Measurements from ENCODE around the gene IQCF6.

DNA sequence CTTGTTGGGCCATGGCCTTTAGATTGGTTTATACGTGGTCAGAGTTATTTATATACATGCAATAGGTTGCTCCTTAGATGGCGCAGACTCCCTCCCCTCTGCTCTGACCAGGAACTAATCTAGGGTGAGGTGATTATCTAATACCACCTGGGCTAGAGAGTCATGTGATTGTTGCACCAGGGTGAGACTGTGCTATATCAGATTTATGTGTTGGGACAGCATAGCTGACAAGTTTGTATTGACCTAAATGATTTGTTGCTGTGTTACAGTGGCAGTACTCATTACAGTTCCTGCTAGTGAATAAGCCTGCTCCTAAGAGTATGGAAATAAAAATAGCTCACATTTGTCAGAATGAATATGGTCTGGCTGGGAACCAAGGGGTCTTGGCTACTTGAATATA is 7.2 kb upstream of the IQCF6 start:
- TF ChIP-seq, protein P1, sequence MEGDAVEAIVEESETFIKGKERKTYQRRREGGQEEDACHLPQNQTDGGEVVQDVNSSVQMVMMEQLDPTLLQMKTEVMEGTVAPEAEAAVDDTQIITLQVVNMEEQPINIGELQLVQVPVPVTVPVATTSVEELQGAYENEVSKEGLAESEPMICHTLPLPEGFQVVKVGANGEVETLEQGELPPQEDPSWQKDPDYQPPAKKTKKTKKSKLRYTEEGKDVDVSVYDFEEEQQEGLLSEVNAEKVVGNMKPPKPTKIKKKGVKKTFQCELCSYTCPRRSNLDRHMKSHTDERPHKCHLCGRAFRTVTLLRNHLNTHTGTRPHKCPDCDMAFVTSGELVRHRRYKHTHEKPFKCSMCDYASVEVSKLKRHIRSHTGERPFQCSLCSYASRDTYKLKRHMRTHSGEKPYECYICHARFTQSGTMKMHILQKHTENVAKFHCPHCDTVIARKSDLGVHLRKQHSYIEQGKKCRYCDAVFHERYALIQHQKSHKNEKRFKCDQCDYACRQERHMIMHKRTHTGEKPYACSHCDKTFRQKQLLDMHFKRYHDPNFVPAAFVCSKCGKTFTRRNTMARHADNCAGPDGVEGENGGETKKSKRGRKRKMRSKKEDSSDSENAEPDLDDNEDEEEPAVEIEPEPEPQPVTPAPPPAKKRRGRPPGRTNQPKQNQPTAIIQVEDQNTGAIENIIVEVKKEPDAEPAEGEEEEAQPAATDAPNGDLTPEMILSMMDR (IDR thresholded peaks at IDR 0.05; ENCODE audit: low read depth, low read length, poor library complexity, severe bottlenecking): no peak
- TF ChIP-seq EZH2phosphoT487 (IDR thresholded peaks at IDR 0.05; ENCODE audit: borderline replicate concordance, low read length): no peak

Data from DOHH2 (cell line).